Activated naive CD8-positive, alpha-beta T cell treated with anti-CD3 and anti-CD28 coated beads, Interleukin-2, amount 50 U/mL, for 24 hours (primary cell): ENCODE data around the gene KCNN1.
"Not testable (repeated sequence)": the region's sequence is repeated elsewhere in the genome, so short reads cannot be mapped to it uniquely, and the experiment has no call there.

Experiments used
- ATAC-seq: fragments of 150-1000 bp; cut with Tn5 transposase; one replicate; pipeline ENCODE4 v1.10.0; 2021
- DNase-seq: peaks from one replicate; pipeline ENCODE4 v3.0.0; 2021
- H3K27ac Mint-ChIP-seq: one replicate; pipeline ENCODE4 v1.8.0; 2021; ENCODE audit warnings: mild to moderate bottlenecking, mixed read lengths
- H3K27me3 Mint-ChIP-seq: one replicate; pipeline ENCODE4 v1.8.0; 2021; ENCODE audit warnings: mixed read lengths
- H3K36me3 Mint-ChIP-seq: one replicate; pipeline ENCODE4 v1.8.0; 2021; ENCODE audit warnings: low read depth, mixed read lengths
- H3K4me1 Mint-ChIP-seq: one replicate; pipeline ENCODE4 v1.8.0; 2021; ENCODE audit warnings: mixed read lengths
- H3K4me3 Mint-ChIP-seq: one replicate; pipeline ENCODE4 v1.8.0; 2021; ENCODE audit warnings: mild to moderate bottlenecking, moderate library complexity, mixed read lengths
- H3K9me3 Mint-ChIP-seq: one replicate; pipeline ENCODE4 v1.8.0; 2021; ENCODE audit warnings: mixed read lengths

KCNN1 gene

GRCh38 chr19:17966550-17967256, at the start of gene KCNN1:
KCNN1 (plus strand) TSS chr19:17967107; CDS start chr19:17973889, 6,782 bp downstream.
- Mint-ChIP-seq H3K27ac (no peak within 1 kb of the TSS), H3K4me3 (no peak within 1 kb of the TSS), H3K27me3 (peaks cover 42% of the 10 kb centered on the region), H3K9me3 (no peaks in the 10 kb centered on the region), H3K4me1 (peaks cover 10% of the 10 kb centered on the region), H3K36me3 (no peaks in the 10 kb centered on the region)
- DNase-seq (no peak), ATAC-seq (no peak)

GRCh38 chr19:17918151-17918550, 48.8 kb upstream of the KCNN1 start:
- H3K27ac Mint-ChIP-seq, DNase-seq: not testable (repeated sequence)

GRCh38 chr19:17919122-17919521, 47.8 kb upstream of the KCNN1 start:
- H3K4me3 Mint-ChIP-seq, ATAC-seq, H3K27ac Mint-ChIP-seq, H3K9me3 Mint-ChIP-seq, H3K27me3 Mint-ChIP-seq, H3K4me1 Mint-ChIP-seq, DNase-seq, H3K36me3 Mint-ChIP-seq: not testable (repeated sequence)

More at GRCh38 chr19:17918151-17918550, 48.8 kb upstream of the KCNN1 start:
- H3K9me3 Mint-ChIP-seq, H3K4me1 Mint-ChIP-seq, ATAC-seq, H3K4me3 Mint-ChIP-seq, H3K36me3 Mint-ChIP-seq: not testable (repeated sequence)
- peaks cover 11% of the 10 kb centered on the region for H3K27me3 Mint-ChIP-seq

DNA sequence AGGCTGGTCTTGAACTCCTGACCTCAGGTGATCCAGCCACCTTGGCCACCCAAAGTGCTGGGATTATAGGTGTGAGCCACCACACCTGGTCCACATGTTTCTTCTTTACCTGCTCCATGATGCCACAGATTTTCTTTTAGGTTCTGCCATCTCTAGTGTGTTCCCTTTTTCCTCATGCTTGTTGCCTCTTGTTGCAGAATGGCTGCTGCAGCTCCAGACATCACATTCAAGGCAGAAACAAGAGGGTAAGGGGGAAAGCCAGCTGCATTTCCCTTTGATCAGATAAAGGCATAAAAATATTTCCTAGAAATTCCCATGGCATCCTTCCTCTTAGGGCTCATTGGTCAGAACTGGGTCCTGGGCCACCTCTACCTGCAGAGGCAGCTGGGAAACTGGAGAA, 46.4 kb upstream of the KCNN1 start:
- no peaks in the 10 kb centered on the region for H3K4me1 Mint-ChIP-seq
- H3K9me3 Mint-ChIP-seq: no peaks in the 10 kb centered on the region
- no peak overlapping the region for H3K27ac Mint-ChIP-seq
- ATAC-seq (no peak), DNase-seq (no peak)
- H3K36me3 Mint-ChIP-seq: no peaks in the 10 kb centered on the region
- H3K27me3 Mint-ChIP-seq: peaks cover 10% of the 10 kb centered on the region
- no peak overlapping the region for H3K4me3 Mint-ChIP-seq

GRCh38 chr19:17922138-17922537, 44.8 kb upstream of the KCNN1 start:
- no peaks in the 10 kb centered on the region for H3K4me1 Mint-ChIP-seq
- ATAC-seq (no peak), DNase-seq (no peak)
- H3K27me3 Mint-ChIP-seq: peaks cover 15% of the 10 kb centered on the region
- no peak overlapping the region for H3K4me3 Mint-ChIP-seq
- H3K9me3 Mint-ChIP-seq: no peaks in the 10 kb centered on the region
- no peaks in the 10 kb centered on the region for H3K36me3 Mint-ChIP-seq
- H3K27ac Mint-ChIP-seq: no peak overlapping the region

DNA sequence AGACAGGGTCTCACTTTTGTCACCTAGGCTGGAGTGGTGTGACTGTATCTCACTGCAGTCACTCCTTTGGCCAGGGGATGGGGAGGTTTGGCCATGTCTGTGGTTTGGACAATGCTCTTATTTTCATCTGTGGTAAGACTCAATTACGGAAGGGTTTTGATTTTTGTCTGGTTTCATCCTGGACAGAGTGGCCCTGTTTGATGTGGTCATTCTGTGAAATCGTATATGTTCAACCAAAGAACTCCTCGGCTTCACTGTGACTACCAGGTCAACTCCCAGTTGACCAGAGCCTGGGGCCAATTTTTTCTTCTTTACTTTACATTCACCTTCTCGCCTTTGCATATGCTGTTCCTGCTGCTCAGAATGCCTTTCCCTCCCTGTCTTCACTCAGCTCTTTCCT, 40.9 kb upstream of the KCNN1 start:
- Mint-ChIP-seq H3K27me3 (peaks cover 11% of the 10 kb centered on the region), H3K4me3 (no peak overlapping the region), H3K9me3 (no peaks in the 10 kb centered on the region), H3K4me1 (peaks cover 3% of the 10 kb centered on the region), H3K36me3 (no peaks in the 10 kb centered on the region), H3K27ac (no peak overlapping the region)
- ATAC-seq (no peak), DNase-seq (no peak)

GRCh38 chr19:17929056-17929455, 37.9 kb upstream of the KCNN1 start:
- Mint-ChIP-seq H3K9me3 (no peaks in the 10 kb centered on the region), H3K4me3 (no peak overlapping the region), H3K27me3 (peaks cover 8% of the 10 kb centered on the region), H3K4me1 (peaks cover 21% of the 10 kb centered on the region), H3K36me3 (peaks cover 2% of the 10 kb centered on the region), H3K27ac (no peak overlapping the region)
- DNase-seq (no peak), ATAC-seq (no peak)

DNA sequence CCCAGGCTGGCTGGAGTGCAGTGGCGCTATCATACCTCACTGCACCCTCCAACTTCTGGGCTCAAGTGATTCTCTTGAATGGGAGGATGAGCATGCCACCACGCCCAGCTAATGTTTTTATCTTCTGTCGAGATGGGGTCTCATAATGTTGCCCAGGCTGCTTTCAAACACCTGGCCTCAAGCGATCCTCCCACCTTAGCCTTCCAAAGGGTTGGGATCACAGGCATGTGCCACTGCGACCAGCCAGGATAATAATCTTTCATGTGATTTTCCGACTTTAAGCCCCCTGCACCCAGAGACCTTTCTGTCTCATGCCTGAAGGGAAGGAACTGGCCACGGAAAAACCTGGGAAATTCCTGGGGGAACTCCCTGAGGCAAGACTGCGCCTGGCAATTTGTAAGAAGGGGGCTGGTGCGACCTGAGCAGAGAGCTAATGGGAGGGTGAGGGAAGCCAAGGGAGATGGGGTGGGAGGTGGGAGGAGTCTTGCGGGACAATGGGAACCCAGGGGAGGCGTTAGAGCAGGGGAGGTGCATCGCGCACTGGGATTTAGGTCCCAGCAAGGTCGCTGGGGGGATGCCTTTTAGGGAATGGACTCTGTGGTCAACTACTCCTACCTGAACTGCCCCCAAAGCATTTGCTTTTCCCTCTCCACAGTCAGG, 35.2 kb upstream of the KCNN1 start:
- H3K27ac Mint-ChIP-seq: peak overlapping the region; percentile 54
- peaks cover 27% of the 10 kb centered on the region for H3K4me1 Mint-ChIP-seq
- peaks cover 2% of the 10 kb centered on the region for H3K36me3 Mint-ChIP-seq
- peak; percentile 43 for DNase-seq
- H3K4me3 Mint-ChIP-seq: peak overlapping the region; percentile 90
- ATAC-seq: no peak
- H3K9me3 Mint-ChIP-seq: no peaks in the 10 kb centered on the region
- peaks cover 4% of the 10 kb centered on the region for H3K27me3 Mint-ChIP-seq

DNA sequence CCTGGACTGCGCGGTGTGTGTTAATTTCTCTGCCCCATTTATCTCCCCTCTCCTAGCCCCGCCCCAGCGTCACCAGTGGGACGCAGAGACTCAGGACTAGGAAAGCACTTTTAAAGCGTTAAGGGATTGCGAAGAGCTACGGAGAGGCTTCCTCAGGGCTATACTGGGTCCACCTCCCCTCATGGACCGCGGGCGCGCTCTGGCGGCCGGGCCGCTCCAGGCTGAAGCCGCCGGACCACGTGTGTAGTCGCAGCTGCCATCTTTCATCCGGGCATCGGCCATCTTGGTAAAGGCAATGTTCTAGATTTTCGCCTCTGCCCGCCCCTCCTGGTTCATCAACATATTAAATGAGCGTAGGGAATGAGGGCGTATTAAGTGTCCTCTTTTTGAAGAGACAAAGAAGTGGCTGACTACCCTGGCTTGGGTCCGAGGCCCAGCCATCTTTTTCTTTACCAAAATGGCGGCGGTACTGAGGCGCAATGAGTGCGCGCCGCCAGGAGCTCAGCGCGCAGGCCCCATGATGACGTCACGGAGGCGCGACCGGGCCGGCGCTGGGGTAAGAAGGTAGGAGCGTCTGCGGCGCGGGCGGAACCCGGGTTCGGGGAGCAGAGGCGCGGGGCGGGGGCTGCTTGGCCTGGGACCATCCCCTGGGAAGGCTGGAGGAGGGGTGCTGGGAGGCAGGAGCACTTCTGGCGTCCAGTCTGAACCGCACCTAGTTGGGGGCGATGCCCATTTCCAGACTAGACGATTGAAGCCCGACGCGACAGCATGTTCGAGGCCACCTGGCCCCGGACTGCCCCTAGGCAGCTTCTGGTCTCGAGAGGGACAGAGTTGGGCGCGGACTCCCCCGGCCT, 34.2 kb upstream of the KCNN1 start, which contains the start of gene CCDC124:
Gene CCDC124, plus strand, starts transcription at position 531 of the 854 bp plus-strand sequence. CDS start 3,406 bp downstream, outside the sequence.
- peaks cover 27% of the 10 kb centered on the region for H3K4me1 Mint-ChIP-seq
- H3K4me3 Mint-ChIP-seq: peak within 1 kb of the TSS; percentile 90
- H3K36me3 Mint-ChIP-seq: peaks cover 6% of the 10 kb centered on the region
- ATAC-seq: peak; percentile 97
- peak; percentile 93 for DNase-seq
- peak within 1 kb of the TSS; percentile 97 for H3K27ac Mint-ChIP-seq
- H3K27me3 Mint-ChIP-seq: peaks cover 2% of the 10 kb centered on the region
- no peaks in the 10 kb centered on the region for H3K9me3 Mint-ChIP-seq

GRCh38 chr19:17933414-17934129, 33.3 kb upstream of the KCNN1 start:
- Mint-ChIP-seq H3K27me3 (peaks cover 2% of the 10 kb centered on the region), H3K36me3 (peaks cover 11% of the 10 kb centered on the region), H3K4me1 (peaks cover 28% of the 10 kb centered on the region), H3K27ac (peak overlapping the region; percentile 97), H3K9me3 (no peaks in the 10 kb centered on the region), H3K4me3 (peak overlapping the region; percentile 90)
- ATAC-seq (no peak), DNase-seq (no peak)

- Mint-ChIP-seq H3K9me3 (no peaks in the 10 kb centered on the region), H3K4me1 (peaks cover 24% of the 10 kb centered on the region), H3K4me3 (no peak overlapping the region), H3K36me3 (peaks cover 12% of the 10 kb centered on the region), H3K27ac (no peak overlapping the region), H3K27me3 (no peaks in the 10 kb centered on the region)
- ATAC-seq (no peak), DNase-seq (no peak)
Measured at GRCh38 chr19:17936379-17936778, 30.5 kb upstream of the KCNN1 start.

DNA sequence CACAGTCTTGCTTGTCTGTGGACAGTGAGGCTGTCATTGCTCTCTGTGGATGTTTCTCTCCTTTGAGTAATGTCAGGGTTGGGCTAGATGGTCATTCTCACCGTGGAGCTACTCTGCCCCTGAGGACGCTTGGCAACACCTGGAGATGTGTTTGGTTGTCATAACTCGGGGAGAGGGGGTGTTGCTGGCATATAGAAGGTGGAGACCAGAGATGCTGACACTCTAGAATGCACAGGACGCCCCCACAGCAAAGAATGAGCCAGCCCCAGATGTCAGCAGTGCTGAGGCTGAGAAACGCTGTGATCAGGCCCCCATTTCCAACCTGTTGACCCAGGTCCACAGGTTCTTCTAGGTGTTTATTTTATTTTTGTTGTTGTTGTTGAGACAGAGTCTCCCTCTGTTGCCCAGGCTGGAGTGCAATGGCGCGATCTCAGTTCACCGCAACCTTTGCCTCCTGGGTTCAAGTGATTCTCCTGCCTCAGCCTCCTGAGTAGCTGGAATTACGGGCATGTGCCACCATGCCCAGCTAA, 29.5 kb upstream of the KCNN1 start:
- Mint-ChIP-seq H3K27ac (no peak overlapping the region), H3K4me3 (no peak overlapping the region), H3K36me3 (peaks cover 12% of the 10 kb centered on the region), H3K9me3 (no peaks in the 10 kb centered on the region), H3K4me1 (peaks cover 15% of the 10 kb centered on the region), H3K27me3 (no peaks in the 10 kb centered on the region)
- ATAC-seq (no peak), DNase-seq (no peak)

DNA sequence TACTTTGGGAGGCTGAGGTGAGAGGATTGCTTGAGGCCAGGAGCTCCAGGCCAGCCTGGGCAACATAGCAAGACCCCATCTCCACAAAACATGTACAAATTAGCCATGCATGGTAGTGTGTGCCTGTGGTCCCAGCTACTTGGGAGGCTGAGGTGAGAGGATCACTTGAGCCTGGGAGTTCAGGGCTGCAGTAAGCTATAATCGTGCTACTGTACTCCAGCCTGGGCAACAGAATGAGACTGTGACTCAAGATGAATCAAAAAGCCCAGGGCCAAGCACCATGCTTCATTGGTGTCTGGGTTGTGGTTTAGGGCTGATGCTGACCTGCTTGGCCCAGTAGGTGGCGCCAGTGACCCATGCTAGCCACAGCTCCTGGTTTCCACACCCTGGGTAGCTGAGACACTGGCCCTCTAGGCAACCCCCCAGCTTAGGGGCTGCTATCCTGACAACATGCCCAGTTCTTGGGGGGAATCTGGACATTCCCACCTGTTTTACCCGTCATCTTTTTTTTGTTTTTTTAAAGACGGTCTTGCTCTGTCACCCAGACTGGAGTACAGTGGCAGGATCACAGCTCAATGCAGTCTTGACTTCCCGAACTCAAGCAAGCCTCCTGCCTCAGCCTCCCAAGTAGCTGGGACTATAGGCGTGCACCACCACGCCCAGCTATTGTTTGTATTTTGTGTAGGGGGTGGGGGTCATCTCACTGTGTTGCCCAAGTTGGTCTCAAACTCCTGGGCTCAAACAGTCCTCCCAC, 28.6 kb upstream of the KCNN1 start:
- Mint-ChIP-seq H3K36me3 (peaks cover 11% of the 10 kb centered on the region), H3K27me3 (no peaks in the 10 kb centered on the region), H3K27ac (no peak overlapping the region), H3K4me3 (no peak overlapping the region), H3K9me3 (no peaks in the 10 kb centered on the region), H3K4me1 (peaks cover 13% of the 10 kb centered on the region)
- peak; percentile 98 for ATAC-seq
- peak; percentile 86 for DNase-seq
